ENCODE measurements around the gene TRIM34.
"Not testable (repeated sequence)": the region's sequence is repeated elsewhere in the genome, so short reads cannot be mapped to it uniquely, and the experiment has no call there.

TRIM34 gene, protein sequence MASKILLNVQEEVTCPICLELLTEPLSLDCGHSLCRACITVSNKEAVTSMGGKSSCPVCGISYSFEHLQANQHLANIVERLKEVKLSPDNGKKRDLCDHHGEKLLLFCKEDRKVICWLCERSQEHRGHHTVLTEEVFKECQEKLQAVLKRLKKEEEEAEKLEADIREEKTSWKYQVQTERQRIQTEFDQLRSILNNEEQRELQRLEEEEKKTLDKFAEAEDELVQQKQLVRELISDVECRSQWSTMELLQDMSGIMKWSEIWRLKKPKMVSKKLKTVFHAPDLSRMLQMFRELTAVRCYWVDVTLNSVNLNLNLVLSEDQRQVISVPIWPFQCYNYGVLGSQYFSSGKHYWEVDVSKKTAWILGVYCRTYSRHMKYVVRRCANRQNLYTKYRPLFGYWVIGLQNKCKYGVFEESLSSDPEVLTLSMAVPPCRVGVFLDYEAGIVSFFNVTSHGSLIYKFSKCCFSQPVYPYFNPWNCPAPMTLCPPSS

DNA sequence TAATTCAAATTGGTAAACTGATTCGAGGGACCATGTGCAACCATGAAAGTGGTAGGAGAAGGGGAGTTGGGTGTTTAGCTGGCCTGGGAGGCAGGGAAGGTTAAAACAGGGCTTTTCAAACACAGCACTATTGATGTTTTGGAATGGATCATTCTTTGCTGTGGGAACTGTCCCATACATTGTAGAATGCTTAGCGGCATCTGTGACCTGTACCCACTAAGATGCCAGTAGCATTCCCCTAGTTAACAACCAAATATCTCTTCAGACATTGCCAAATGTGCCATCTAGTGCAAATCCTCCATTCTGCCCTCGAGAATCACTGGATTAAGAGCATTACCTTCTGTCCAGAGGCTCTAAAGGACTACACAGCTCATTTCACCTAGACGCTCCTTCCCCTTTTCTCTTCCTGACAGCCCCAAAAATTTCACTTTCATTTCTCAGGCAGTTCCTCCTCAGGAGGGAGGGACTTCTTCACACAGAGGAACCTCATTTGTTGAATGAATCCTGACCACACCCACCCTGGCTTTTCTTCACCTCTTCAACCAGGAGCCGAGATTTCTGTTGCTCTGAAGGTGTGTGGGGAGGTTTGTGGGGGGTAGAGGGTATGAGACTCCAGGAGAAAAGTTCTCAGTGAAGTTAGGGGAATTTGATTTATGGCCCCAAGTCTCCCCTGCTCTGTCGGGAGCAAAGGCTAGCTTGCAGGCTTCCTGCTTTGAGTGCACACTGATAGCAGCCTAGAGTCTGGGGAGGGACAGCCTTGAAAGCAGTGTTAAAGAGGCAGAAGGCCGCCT is at the start of gene TRIM34:
Gene TRIM34 (plus strand): TSS at position 513 of the 791 bp plus-strand sequence. CDS start 7,331 bp downstream, outside the sequence.
- peak; percentile 96 for DNase-seq

DNA sequence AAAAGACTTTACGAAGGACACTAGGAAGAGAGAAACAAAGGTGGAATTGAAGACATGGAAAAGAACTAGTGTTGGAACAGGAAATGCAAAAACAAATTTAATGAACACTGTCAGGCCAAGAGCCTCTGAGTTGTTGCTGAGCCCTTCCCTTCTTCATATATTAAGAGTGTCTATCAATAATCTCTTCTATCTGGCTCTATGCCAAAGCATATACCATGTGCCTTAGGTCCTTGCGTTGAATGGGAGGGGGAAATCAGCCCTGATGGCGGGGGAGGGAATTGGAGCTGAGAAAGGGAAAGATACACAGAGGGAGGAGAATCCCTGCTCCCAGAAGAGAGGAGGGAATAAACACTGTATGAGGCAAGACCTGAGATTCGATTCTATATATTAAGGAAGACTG is 49.6 kb upstream of the TRIM34 start:
- no peak for DNase-seq

GRCh38 chr11:5577101-5577500 is 47.7 kb upstream of the TRIM34 start:
- DNase-seq: no peak

DNA sequence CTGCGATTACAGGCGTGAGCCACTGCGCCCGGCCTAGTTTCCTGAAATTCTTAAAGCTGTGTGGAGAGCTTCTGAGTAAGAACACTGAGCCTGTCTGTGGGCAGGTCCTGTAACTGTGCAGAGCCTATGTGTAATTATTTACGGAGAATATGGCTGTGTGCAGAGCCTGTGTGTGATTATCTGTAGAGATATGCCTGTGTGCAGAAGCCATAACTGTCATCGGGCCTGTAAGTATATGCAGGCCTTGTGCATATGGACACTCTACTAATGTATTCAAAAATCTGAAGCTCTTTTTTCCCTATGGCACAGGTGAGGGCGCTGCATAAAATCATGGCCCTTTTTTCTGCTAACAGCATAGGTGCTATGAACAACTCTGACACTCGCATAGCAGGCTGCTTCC is 44.2 kb upstream of the TRIM34 start, which contains the start of gene OR52B6:
Gene OR52B6 (plus strand): TSS at position 301 of the 400 bp plus-strand sequence. CDS start 0 bp downstream, at position 301.
- DNase-seq: no peak

DNA sequence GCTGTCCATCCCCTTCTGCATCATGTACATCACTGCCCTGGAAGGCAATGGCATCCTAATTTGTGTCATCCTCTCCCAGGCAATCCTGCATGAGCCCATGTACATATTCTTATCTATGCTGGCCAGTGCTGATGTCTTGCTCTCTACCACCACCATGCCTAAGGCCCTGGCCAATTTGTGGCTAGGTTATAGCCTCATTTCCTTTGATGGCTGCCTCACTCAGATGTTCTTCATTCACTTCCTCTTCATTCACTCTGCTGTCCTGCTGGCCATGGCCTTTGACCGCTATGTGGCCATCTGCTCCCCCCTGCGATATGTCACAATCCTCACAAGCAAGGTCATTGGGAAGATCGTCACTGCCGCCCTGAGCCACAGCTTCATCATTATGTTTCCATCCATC is 43.8 kb upstream of the TRIM34 start:
- DNase-seq: no peak

GRCh38 chr11:5584458-5584857 is 40.3 kb upstream of the TRIM34 start:
- not testable (repeated sequence) for DNase-seq

DNA sequence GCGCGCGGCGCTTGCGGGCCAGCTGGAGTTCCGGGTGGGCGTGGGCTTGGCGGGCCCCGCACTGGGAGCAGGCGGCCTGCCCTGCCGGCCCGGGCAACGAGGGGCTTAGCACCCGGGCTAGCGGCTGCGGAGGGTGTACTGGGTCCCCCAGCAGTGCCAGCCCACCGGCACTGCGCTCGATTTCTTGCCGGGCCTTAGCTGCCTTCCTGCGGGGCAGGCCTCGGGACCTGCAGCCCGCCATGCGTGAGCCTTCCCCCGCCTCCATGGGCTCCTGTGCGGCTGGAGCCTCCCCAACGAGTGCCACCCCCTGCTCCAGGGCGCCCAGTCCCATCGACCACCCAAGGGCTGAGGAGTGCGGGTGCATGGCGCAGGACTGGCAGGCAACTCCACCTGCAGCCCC is 34.9 kb upstream of the TRIM34 start:
- not testable (repeated sequence) for DNase-seq

DNA sequence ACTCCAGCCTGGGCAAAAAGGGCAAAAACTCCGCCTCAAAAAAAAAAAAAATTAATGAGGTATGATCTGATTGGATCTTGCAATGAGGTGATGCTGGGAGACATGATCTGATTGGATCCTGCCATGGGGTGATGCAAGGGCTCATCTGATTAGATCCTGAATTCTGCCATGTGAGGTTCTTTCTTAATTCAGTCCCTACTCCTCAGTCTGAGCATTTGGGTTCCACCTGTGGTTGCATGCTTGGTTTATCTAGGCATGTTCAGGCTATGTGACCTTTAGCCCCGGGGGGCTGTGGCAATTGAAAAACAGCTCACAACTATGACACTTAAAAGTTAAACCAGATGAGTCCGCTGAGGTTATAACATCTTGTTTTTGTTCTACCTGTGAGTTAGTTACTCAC is 33.2 kb upstream of the TRIM34 start:
- DNase-seq: no peak

- no peak for DNase-seq
Measured at GRCh38 chr11:5592615-5593014, 32.2 kb upstream of the TRIM34 start.

GRCh38 chr11:5593146-5593545 is 31.7 kb upstream of the TRIM34 start:
- DNase-seq: no peak

DNA sequence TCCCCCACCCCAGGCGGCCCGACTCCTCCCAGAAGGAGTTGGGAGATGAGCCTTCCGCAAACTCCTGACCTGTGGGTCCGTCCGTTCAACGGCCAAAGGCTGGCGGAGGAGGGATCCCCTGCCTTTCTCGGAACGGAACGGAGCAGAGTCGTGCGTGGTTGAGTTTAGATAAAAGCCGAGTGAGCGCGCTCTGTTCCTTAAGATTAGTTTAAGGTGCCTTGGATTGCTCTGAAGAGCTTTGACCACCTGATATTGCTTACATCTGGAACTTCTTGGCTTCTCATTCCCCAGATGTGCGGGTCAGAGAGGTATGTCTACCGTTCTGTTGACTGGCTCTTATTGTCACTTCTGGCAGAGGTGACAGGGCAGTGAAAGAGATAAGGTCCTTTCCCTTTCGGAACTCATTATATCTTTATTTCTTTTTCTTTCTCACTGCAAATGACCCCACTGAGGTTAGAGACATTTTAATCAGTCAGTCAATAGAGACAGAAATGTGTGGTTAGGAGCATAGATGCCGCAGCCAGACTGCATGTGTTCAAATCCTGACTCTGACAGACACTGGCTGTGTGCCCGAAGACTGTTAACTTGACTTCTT is 28.1 kb upstream of the TRIM34 start, which contains the start of gene TRIM6:
Gene TRIM6 (plus strand): TSS at position 31 of the 595 bp plus-strand sequence. CDS start 261 bp downstream, at position 292.
- DNase-seq: peak; percentile 44

DNA sequence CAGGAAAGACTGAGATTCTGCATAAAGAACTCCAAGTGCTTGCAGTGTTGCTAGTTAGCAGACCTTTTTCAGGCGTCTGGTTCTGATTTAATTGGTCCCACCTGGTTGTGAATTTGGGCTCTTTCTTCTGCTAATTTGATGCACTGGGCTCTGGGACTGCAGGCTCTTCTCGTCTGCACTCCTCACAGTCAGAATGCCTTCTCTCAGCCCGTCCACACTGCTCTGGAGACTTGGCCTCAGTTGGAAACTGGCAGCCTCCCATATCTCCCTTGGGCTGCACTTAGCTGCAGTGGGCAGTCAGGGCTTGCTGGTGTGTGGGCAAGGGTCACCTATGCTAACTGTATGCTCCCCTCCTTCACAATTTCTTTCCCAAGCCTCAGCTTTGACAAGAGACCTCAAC is 26.8 kb upstream of the TRIM34 start:
- no peak for DNase-seq

GRCh38 chr11:5600374-5600851 is 24.4 kb upstream of the TRIM34 start:
- DNase-seq: peak; percentile 78

DNA sequence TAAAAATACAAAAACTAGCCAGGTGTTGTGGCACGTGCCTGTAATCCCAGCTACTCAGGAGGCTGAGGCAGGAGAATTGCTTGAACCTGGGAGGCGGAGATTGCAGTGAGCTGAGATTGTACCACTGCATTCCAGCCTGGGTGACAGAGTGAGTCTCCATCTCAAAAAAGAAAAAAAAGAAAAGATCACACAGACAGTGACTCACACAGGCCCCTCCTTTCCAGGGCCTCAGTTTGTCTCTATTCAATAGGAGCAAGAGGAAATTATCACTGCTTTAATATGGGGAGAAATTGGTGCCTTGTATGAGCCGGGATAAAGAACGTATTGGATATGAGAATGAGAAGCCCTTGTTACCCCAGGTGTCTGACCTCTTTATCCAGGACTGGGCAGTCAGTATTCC is 22.0 kb upstream of the TRIM34 start:
- not testable (repeated sequence) for DNase-seq

DNA sequence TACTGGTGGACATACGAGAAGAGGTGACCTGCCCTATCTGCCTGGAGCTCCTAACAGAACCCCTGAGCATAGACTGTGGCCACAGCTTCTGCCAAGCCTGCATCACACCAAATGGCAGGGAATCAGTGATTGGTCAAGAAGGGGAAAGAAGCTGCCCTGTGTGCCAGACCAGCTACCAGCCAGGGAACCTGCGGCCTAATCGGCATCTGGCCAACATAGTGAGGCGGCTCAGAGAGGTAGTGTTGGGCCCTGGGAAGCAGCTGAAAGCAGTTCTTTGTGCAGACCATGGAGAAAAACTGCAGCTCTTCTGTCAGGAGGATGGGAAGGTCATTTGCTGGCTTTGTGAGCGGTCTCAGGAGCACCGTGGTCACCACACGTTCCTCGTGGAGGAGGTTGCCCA is 21.5 kb upstream of the TRIM34 start:
- DNase-seq: no peak

DNA sequence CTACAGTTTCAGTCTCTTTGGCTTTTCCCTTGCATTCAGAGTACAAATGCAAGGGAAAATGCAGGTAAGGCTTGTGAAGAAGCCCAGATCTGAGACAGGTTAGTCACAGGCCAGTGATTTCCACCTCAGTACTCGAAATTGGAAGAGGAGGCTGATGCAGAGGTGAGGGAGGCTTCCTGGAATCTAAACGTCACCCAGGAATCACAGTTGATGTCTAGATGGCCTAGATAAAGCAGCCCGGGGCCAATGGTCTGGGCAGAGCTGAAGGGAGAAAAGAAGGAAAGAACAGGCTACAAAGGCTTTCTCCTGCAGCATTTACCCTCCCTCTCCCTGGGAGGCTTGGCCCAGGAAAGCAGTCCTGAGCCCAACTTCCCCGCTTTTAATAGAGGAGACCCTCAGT is 19.9 kb upstream of the TRIM34 start:
- no peak for DNase-seq

DNA sequence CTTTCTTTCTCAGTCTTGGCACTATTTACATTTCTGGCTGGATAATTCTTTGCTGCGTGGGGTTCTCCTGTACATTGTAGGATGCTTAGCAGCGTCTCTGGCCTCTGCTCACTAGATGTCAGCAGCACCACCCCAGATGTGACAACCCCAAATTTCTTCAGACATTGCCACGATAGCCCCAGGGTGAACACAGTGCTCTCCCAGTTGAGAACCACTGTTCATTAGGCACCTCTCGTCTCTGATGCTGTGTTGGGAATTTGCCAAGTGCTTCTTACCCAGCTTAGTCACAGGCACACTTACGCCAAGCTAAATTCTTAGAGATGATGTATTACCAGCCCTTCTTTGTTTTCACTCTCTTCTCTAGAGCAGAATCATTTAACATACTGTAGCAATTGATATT is 19.0 kb upstream of the TRIM34 start:
- DNase-seq: no peak

- DNase-seq: no peak
Measured at GRCh38 chr11:5608808-5609207, 16.0 kb upstream of the TRIM34 start.

- DNase-seq: no peak
Measured at GRCh38 chr11:5610446-5610845, 14.4 kb upstream of the TRIM34 start.

- DNase-seq: no peak
Measured at GRCh38 chr11:5611627-5612026, 13.2 kb upstream of the TRIM34 start.

GRCh38 chr11:5618807-5619206 is 6.0 kb upstream of the TRIM34 start:
- no peak for DNase-seq

- DNase-seq: no peak
Measured at GRCh38 chr11:5620651-5621521, 3.9 kb upstream of the TRIM34 start.

Data from inflammatory macrophage treated with lipopolysaccharide for 4 hours (primary cell).